ENCODE measurements around the gene MAGED4.

GRCh38 chrX:52138830-52139544, 45.7 kb upstream of the MAGED4 start:
- TF ChIP-seq, protein P1, sequence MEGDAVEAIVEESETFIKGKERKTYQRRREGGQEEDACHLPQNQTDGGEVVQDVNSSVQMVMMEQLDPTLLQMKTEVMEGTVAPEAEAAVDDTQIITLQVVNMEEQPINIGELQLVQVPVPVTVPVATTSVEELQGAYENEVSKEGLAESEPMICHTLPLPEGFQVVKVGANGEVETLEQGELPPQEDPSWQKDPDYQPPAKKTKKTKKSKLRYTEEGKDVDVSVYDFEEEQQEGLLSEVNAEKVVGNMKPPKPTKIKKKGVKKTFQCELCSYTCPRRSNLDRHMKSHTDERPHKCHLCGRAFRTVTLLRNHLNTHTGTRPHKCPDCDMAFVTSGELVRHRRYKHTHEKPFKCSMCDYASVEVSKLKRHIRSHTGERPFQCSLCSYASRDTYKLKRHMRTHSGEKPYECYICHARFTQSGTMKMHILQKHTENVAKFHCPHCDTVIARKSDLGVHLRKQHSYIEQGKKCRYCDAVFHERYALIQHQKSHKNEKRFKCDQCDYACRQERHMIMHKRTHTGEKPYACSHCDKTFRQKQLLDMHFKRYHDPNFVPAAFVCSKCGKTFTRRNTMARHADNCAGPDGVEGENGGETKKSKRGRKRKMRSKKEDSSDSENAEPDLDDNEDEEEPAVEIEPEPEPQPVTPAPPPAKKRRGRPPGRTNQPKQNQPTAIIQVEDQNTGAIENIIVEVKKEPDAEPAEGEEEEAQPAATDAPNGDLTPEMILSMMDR (IDR thresholded peaks at IDR 0.05): no peak
- TF ChIP-seq POLR2A (IDR thresholded peaks at IDR 0.05): no peak
